ENCODE data around the gene KIRREL2. TPM values are rescaled to one million over a fixed set of nuclear protein-coding genes. Genes with fewer than 3 reads are reported as not detected.
"Not testable (repeated sequence)": the region's sequence is repeated elsewhere in the genome, so short reads cannot be mapped to it uniquely, and the experiment has no call there.

KIRREL2 gene
- polyA plus RNA-seq (ENCODE audit: insufficient read length in 3 of 3) = 10 to 100 TPM in 1 of 3 donors, 1 to 10 TPM in 2; 8.8 to 10.4 (median 9.3) TPM

GRCh38 chr19:35856546-35857149, at the start of gene KIRREL2:
KIRREL2 (plus strand) TSS chr19:35856911; CDS start chr19:35857120, 209 bp downstream.
- DNase-seq (ENCODE audit: low read depth in 3 of 3, low spot score in 2 of 3) = no peak

DNA sequence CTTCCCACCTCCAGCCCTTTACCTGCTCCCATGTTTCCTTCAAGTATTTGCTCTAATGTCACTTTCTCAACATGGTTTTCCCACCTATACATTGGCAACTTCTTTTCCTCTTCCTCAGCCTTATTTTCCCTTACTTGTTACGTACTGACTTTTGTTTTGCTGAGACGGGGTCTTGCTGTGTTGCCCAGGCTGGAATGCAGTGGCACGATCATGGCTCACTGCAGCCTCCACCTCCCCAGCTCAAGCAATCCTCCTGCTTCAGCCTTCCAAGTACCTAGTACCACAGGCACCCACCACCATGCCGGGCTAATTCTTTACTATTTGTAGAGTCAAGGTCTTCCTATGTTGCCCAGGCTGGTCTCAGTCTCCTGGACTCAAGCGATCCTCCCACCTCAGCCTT, 49.1 kb upstream of the KIRREL2 start:
- DNase-seq (ENCODE audit: low read depth in 3 of 3, low spot score in 2 of 3) = no peak

DNA sequence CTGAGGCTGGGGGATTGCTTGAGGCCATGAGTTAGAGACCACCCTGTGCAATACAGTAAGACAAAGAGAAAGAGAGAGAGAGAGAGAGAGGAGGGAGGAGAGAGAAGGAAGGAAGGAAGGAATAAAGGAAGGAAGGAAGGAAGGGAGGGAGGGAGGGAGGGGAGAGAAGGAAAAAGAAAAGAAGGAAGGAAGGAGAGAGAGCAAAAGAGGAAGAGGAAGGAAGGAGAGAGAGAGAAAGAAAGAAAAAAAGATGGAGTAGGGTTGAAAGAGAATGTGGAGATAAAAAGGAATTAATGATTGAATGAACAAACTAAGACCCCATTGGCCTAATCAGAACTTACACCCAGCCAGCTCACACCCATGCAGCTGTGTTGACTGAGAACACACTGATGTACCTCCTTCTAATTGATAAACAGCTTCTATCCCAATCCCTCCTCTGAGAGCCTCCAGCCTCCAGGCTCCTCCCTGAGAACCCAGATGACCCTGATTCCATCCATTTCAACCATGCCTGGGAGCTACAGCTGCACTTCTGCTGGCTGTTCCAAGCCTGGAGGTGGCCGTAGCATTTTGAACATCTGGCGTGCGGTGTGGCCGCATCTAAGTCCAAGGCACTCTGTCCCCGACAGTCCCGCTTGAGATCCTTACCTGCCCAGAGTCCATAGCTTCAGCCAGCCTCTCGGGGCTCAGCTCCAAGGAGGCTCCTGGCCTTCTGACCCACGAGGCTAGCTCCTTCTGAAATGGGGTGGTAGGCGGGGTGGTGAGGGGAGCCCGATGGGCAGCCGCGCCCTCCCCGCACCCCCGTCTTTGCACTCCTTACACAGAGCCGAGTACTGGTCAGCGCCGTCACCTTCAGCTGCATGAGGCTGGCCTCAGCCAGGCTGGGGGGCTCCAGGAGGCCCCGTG, 45.1 kb upstream of the KIRREL2 start:
- DNase-seq (ENCODE audit: low read depth in 3 of 3, low spot score in 2 of 3) = no peak

DNA sequence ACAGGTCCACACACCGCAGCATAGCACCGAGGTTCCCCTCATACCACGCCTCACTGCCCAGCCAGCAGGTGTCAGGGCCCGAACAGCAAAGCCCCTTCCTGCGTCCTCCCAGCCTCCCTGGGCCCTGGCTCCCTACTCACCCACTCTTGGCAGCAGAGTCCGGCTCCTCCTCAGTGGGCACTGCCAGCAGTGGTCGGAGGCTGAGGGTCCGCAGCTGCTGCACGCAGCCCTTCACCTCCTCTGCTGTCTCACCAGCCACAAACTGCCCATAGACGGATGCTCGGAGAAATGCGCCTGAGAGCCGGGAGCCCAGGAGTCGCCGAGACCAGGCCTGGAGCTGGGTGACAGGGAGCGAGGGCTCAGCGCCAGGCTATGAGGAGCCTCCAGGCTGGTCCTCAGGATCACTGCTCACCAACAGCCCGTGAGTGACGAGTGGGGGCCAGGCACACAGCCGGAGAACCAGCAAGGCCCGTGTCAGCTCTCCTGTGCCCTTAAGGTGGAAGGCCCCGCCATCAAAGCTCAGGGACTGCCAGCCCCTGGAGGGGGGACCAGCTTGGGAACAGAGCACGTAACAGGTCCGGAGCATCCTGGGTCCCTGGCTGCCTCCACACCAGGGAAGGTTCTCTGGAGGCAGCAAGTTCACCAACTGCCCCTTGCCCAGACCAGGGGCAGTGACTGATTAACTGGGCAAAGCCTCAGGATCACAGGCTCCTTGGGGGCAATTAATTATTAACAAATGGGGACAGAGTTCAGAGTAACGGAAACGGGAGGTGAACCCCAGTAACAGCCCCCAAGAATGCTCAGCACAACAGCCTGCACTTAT, 44.3 kb upstream of the KIRREL2 start, which contains the start of gene PRODH2:
Gene PRODH2 (minus strand): TSS at position 626 of the 823 bp plus-strand sequence. CDS start 40 bp downstream, at position 586.
- no peak for DNase-seq (ENCODE audit: low read depth in 3 of 3, low spot score in 2 of 3)

GRCh38 chr19:35813043-35813890, 43.4 kb upstream of the KIRREL2 start:
- DNase-seq (ENCODE audit: low read depth in 3 of 3, low spot score in 2 of 3) = no peak

GRCh38 chr19:35816262-35816661, 40.4 kb upstream of the KIRREL2 start:
- DNase-seq (ENCODE audit: low read depth in 3 of 3, low spot score in 2 of 3) = no peak

GRCh38 chr19:35816846-35817245, 39.9 kb upstream of the KIRREL2 start:
- no peak for DNase-seq (ENCODE audit: low read depth in 3 of 3, low spot score in 2 of 3)

GRCh38 chr19:35818445-35818844, 38.3 kb upstream of the KIRREL2 start:
- DNase-seq (ENCODE audit: low read depth in 3 of 3, low spot score in 2 of 3) = no peak

DNA sequence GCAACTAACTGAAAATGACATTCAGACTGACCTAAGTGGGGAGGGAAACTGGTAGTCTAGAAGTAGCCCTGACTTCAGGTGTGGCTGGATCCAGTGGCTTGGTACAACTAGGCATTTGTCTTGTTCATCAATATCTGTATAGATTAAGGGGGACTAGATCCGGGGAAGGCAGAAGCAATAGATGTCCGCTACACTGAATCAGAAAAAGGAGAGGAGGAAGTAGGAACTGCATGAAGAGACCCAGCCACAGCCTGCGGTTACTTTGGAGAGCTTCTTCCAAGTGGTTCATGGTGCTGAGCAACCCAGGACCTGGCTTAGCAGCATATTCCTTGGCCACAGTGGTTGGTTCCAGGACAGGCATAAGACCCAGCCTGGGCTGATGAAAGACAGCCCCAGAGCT, 34.1 kb upstream of the KIRREL2 start:
- DNase-seq (ENCODE audit: low read depth in 3 of 3, low spot score in 2 of 3) = no peak

DNA sequence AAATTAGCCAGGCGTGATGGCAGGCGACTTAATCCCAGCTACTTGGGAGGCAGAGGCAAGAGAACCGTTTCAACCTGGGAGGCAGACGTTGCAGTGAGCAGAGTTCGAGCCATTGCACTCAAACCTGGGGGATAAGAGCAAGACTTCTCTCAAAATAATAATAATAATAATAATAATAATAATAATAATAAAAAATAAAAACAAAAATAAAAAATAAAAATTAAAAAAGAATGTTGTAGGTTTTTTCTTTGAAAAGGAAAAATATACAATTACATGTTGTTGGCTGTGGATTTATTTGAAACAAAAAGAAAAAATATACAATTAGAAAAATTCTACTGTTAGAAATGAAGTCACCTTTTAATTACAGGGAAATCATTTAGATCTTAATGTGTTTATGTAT, 32.6 kb upstream of the KIRREL2 start:
- DNase-seq (ENCODE audit: low read depth in 3 of 3, low spot score in 2 of 3) = no peak

GRCh38 chr19:35828692-35829301, 27.9 kb upstream of the KIRREL2 start:
- DNase-seq (ENCODE audit: low read depth in 3 of 3, low spot score in 2 of 3) = peak; percentile 72 to 85 (median 78)

- no peak for DNase-seq (ENCODE audit: low read depth in 3 of 3, low spot score in 2 of 3)
These were observed 25.7 kb upstream of the KIRREL2 start for GRCh38 chr19:35830986-35831385.

- no peak for DNase-seq (ENCODE audit: low read depth in 3 of 3, low spot score in 2 of 3)
These were observed 24.7 kb upstream of the KIRREL2 start for GRCh38 chr19:35832054-35832453.

- no peak for DNase-seq (ENCODE audit: low read depth in 3 of 3, low spot score in 2 of 3)
These were observed 22.7 kb upstream of the KIRREL2 start for GRCh38 chr19:35833972-35834371.

DNA sequence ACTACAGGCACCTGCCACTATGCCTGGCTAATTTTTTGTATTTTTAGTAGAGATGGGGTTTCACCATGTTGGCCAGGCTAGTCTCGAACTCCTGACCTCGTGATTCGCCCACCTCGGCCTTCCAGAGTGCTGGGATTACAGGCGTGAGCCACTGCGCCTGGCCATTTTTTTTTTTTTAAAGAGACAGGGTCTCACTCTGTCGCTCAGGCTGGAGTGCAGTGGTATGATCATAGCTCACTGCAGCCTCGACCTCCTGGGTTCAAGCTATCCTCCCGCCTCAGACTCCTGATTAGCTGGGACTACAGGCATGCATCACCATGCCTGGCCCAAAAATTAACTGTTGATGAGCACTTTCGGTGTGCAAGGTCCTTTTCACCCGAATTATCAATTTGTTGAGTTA, 20.6 kb upstream of the KIRREL2 start:
- DNase-seq (ENCODE audit: low read depth in 3 of 3, low spot score in 2 of 3) = not testable (repeated sequence)

GRCh38 chr19:35841961-35842595, 14.6 kb upstream of the KIRREL2 start:
- DNase-seq (ENCODE audit: low read depth in 3 of 3, low spot score in 2 of 3) = no peak

- no peak for DNase-seq (ENCODE audit: low read depth in 3 of 3, low spot score in 2 of 3)
These were observed 13.9 kb upstream of the KIRREL2 start for GRCh38 chr19:35842666-35843272.

DNA sequence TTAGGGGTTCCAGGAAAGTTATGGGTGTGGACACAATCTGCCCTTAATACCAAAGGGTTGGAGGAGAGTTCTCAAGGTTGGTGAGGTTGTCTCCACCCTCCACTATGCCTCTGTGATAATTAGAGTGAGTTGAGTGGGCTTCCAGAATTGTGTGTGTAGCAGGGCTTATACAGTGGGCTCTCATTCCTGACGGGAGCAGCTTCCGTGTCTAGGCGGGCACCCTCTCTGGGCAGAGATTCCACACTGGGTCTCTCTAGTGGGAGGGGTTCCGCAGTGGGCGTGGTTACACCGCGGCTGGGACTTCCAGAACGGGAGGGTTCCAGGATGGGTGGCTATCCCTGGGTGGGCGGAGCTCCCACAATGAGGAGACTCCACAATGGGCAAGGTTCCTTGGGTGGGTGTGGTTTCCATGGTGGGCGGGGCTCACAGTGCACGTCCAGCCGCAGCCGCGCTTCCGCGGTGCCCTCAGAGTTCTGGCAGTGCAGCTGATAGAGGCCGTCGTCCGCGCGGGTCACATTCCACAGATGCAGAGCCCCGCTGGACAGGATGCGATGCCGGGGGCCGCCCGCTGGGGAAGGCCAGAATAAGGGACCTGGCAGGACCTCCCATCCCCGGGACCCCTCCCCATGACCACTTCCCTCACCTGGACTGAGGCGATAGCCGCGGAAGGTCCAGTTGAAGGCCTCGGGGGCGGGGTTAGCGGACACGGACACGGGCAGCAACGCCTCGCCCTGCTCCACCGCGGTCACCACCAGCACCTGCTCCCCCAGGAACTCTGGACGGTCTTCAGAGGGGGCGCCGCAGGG, 12.8 kb upstream of the KIRREL2 start:
- no peak for DNase-seq (ENCODE audit: low read depth in 3 of 3, low spot score in 2 of 3)
